OCI-LY7 (cell line): ENCODE results near the gene UTS2R. TPM values are rescaled to one million over a fixed set of nuclear protein-coding genes. Genes with fewer than 3 reads are reported as not detected.

Source experiments
- BruUV-seq: library from RNA; stranded (reverse); fragments of 400-500 nt; replicated peaks from 2 replicates; lab custom pipeline; 2021; lab: Mats Ljungman, UMichigan
- CTCF ChIA-PET: fragments of 300-600 bp; sonication (Branson Sonifier 250); formaldehyde crosslinking; loops from one replicate; lab custom pipeline; 2022; ENCODE audit warnings: antibody characterized with exemption; ENCODE audit not compliant: unreplicated experiment; lab: Charles Lee
- POLR2A ChIA-PET: fragments of 300-600 bp; sonication (Branson Sonifier 250); formaldehyde crosslinking; loops from one replicate; lab custom pipeline; 2022; ENCODE audit warnings: antibody characterized with exemption; lab: Charles Lee
- DNase-seq: peaks from one replicate; pipeline ENCODE4 v3.0.0-alpha.2; 2015; ENCODE audit warnings: low spot score
- H2AFZ ChIP-seq: fragments of 200-600 bp; sonication (generic), shearing (Covaris generic); 2 replicates; pipeline ENCODE4 v1.6.1; 2014; ENCODE audit warnings: mild to moderate bottlenecking, antibody characterized with exemption, low read length, moderate library complexity
- H3K27ac ChIP-seq: fragments of 200-600 bp; sonication (generic); 2 replicates; pipeline ENCODE4 v1.5.1; 2014; ENCODE audit warnings: mixed run types, low read depth, mild to moderate bottlenecking, moderate library complexity, low read length, inconsistent platforms; ENCODE audit not compliant: poor library complexity, severe bottlenecking
- H3K36me3 ChIP-seq: fragments of 200-600 bp; sonication (generic); 2 replicates; pipeline ENCODE4 v1.6.1; 2014; ENCODE audit warnings: mild to moderate bottlenecking, antibody characterized with exemption, low read length, moderate library complexity, mixed read lengths; ENCODE audit not compliant: insufficient read depth
- H3K4me1 ChIP-seq: fragments of 200-600 bp; sonication (generic); 2 replicates; pipeline ENCODE4 v1.5.1; 2014; ENCODE audit warnings: mild to moderate bottlenecking, low read length; ENCODE audit not compliant: insufficient read depth, poor library complexity, severe bottlenecking
- H3K4me2 ChIP-seq: fragments of 200-600 bp; sonication (generic); 2 replicates; pipeline ENCODE4 v1.6.1; 2014; ENCODE audit warnings: mild to moderate bottlenecking, low read length
- H3K4me3 ChIP-seq: fragments of 200-600 bp; sonication (generic); 2 replicates; pipeline ENCODE4 v1.5.1; 2014; ENCODE audit warnings: mild to moderate bottlenecking, low read depth, low read length; ENCODE audit not compliant: poor library complexity, severe bottlenecking
- H3K79me2 ChIP-seq: fragments of 200-600 bp; sonication (generic); 2 replicates; pipeline ENCODE4 v1.6.1; 2016; ENCODE audit warnings: low read depth, mild to moderate bottlenecking, low read length, moderate library complexity, mixed read lengths; ENCODE audit not compliant: insufficient read depth
- H3K9me2 ChIP-seq: fragments of 200-600 bp; sonication (generic); 2 replicates; pipeline ENCODE4 v1.6.1; 2016; ENCODE audit warnings: mild to moderate bottlenecking, low read length, mixed read lengths; ENCODE audit not compliant: insufficient read depth
- H3K9me3 ChIP-seq: fragments of 200-600 bp; sonication (generic); 2 replicates; pipeline ENCODE4 v1.6.1; 2014; ENCODE audit warnings: mild to moderate bottlenecking, mixed run types, low read length, mixed read lengths
- H4K20me1 ChIP-seq: fragments of 200-600 bp; sonication (generic); 2 replicates; pipeline ENCODE4 v1.6.1; 2014; ENCODE audit warnings: mild to moderate bottlenecking, antibody characterized with exemption, low read length, moderate library complexity, mixed read lengths; ENCODE audit not compliant: insufficient read depth
- EZH2phosphoT487 ChIP-seq: fragments of 200-600 bp; sonication (generic); IDR thresholded peaks from 2 replicates; pipeline ENCODE4 v1.6.1; 2018; ENCODE audit warnings: low read depth, borderline replicate concordance, mild to moderate bottlenecking, mixed run types, antibody characterized with exemption, low read length, moderate library complexity, mixed read lengths
- intact Hi-C: fragments of 100-400 bp; cut with micrococcal nuclease; formaldehyde crosslinking; loops from one replicate; pipeline ENCODE4 v1.10.0; 2022; ENCODE audit not compliant: unreplicated experiment
- total RNA-seq, 2 experiments: library from RNA; depleted of rRNA in 1 of 2; stranded (reverse); fragments of >200 nt in 1 of 2; shearing (Covaris generic) in 1 of 2; gene quantifications; 2 replicates each; pipeline ENCODE4 v1.2.3, GENCODE V29; 2014 to 2022
- TF ChIP-seq, protein P1 (sequence below): fragments of 200-600 bp; sonication (generic); conservative IDR thresholded peaks from 2 replicates; pipeline ENCODE4 v1.5.1; 2014; ENCODE audit warnings: mild to moderate bottlenecking, antibody characterized with exemption, low read length, moderate library complexity, mixed read lengths

UTS2R gene
- total RNA-seq, 2 experiments from 2014 or later: 17.4 to 36.3 TPM

DNA sequence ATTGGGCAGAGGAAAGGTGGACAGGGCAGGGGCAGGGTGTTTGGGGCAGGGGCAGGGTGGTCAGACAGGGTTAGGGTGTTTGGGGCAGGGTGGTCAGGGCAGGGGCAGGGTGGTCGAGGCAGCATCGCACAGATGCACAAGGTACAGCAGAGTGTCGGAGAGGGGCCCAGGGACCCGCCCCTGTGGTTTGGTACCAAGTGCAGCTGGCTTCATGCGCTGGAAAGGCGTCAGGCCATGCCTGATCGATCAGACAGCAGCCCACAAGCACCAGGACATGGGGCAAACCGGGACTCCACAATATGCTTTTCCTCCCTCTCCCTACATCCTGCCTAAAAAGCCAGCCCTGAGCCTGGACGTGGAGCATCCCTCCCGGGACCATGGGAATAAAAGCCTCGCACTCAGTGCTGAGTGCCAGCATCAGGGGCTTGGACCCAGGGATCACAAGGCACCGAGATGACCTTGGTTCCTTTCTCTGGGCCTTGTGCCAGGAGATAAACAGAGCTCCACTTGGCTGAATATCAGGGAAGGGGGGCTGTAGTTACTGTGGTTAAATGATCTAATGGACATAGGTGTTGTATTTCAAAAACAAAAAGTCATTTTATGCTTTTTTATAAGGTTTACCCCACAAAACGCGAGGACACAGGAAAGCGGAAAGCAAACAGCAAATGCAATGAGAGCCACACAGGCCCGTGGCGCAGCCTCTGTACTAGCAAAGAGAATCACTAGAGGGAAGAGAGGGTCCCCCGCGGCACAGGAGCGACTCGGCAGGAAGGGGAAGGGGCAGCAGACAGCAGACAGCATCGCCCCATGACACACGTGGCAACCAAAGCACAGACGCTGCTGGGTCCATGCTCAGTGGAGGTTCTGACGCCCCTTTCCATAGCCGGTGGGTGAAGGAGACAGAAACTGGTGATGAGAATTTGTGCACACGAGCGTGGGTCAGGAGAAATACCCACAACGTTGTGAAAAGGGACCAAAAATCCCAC, 41.3 kb downstream of the UTS2R start:
- DNase-seq: no peak
- Histone ChIP-seq H3K36me3 (peaks cover 26% of the 10 kb centered on the region; the same call in 1 of the 2 replicates), H2AFZ (no peak overlapping the region), H3K27ac (no peak overlapping the region), H3K4me2 (no peak overlapping the region), H4K20me1 (0 out of 2 replicates have a peak, but pooled peaks cover 3% of the 10 kb centered on the region), H3K4me3 (no peak overlapping the region), H3K4me1 (peaks cover 10% of the 10 kb centered on the region), H3K79me2 (peaks cover 9% of the 10 kb centered on the region; the same call in 1 of the 2 replicates), H3K9me2 (no peaks in the 10 kb centered on the region), H3K9me3 (no peaks in the 10 kb centered on the region)
- TF ChIP-seq, protein P1, sequence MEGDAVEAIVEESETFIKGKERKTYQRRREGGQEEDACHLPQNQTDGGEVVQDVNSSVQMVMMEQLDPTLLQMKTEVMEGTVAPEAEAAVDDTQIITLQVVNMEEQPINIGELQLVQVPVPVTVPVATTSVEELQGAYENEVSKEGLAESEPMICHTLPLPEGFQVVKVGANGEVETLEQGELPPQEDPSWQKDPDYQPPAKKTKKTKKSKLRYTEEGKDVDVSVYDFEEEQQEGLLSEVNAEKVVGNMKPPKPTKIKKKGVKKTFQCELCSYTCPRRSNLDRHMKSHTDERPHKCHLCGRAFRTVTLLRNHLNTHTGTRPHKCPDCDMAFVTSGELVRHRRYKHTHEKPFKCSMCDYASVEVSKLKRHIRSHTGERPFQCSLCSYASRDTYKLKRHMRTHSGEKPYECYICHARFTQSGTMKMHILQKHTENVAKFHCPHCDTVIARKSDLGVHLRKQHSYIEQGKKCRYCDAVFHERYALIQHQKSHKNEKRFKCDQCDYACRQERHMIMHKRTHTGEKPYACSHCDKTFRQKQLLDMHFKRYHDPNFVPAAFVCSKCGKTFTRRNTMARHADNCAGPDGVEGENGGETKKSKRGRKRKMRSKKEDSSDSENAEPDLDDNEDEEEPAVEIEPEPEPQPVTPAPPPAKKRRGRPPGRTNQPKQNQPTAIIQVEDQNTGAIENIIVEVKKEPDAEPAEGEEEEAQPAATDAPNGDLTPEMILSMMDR: no peak
- TF ChIP-seq EZH2phosphoT487: no peak
- CTCF ChIA-PET: no interaction called here
- POLR2A ChIA-PET: no interaction called here
- BruUV-seq: no TSS peak
- intact Hi-C loops: no loop called here

DNA sequence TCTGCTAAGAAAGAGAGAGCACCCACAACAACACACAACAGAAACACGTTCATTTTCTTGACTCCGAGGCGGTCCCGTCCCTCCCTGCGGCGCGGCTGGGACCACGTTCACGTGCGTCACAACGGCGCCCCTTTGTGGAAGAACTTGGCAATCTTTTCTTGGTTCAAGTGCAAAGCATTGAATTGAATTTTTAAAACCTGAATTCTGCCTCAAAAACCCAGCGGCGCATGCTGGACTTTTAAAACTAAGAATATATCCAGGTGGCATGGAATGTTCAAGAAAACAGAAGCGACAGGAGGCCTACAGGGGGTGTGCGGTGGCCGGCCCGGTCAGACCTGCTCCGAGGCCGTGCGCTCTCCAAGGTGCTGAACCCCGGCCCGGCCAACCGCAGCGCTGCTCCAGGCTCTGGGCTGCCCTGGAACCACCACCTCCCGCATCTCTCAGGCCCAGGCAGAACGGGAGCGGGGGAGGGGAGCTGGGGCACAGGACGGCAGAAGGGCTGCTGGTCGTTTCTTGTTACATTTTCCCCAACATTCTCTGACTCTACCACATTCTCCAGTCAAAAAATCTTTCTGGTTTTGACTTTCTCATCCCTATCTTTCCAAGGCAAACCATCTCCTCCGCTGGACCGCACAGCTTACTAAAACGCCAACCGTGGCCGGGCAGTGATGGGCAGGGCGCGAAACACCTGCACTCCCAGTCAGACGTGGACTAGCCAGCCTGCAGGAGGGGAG, 43.1 kb downstream of the UTS2R start:
- TF ChIP-seq, protein P1: peak; percentile 92
- TF ChIP-seq EZH2phosphoT487: no peak
- DNase-seq: peak; percentile 64
- Histone ChIP-seq H3K9me2 (no peaks in the 10 kb centered on the region), H3K4me2 (no peak overlapping the region), H2AFZ (no peak overlapping the region), H3K27ac (no peak overlapping the region), H3K36me3 (peaks cover 17% of the 10 kb centered on the region; the same call in 1 of the 2 replicates), H3K4me1 (peaks cover 14% of the 10 kb centered on the region), H3K9me3 (no peaks in the 10 kb centered on the region), H3K4me3 (no peak overlapping the region), H3K79me2 (peaks cover 21% of the 10 kb centered on the region; the same call in 1 of the 2 replicates), H4K20me1 (0 out of 2 replicates have a peak, but pooled peaks cover 3% of the 10 kb centered on the region)
- intact Hi-C loops: loop anchor here (1.0 to 5.0 kb wide), 4 partner anchors 43 to 182 kb away; partner anchors contain the start of gene NARF
- ChIA-PET CTCF (no interaction called here), POLR2A (no interaction called here)
- BruUV-seq: no TSS peak
